Mesendoderm (in vitro differentiated cells): ENCODE data around the gene NSFL1C.

ENCODE experiments used
- DNase-seq: peaks from one replicate; pipeline ENCODE4 v3.0.0; 2013
- H2AK5ac ChIP-seq: 2 replicates; pipeline ENCODE4 v1.6.1; 2013; ENCODE audit warnings: low read length, inconsistent platforms
- H2BK120ac ChIP-seq: 2 replicates; pipeline ENCODE4 v1.6.1; 2013; ENCODE audit warnings: low read depth, mild to moderate bottlenecking, low read length, moderate library complexity, mixed read lengths
- H2BK15ac ChIP-seq: replicated peaks from 2 replicates; pipeline ENCODE4 v1.6.1; 2013; ENCODE audit warnings: low read depth, mild to moderate bottlenecking, moderate library complexity
- H2BK5ac ChIP-seq: 2 replicates; pipeline ENCODE4 v1.6.1; 2013; ENCODE audit warnings: low read length, inconsistent platforms
- H3K18ac ChIP-seq: 2 replicates; pipeline ENCODE4 v1.6.1; 2013; ENCODE audit warnings: mild to moderate bottlenecking, low read length, mixed read lengths
- H3K23ac ChIP-seq: one replicate; pipeline ENCODE4 v1.6.1; 2013; ENCODE audit warnings: low read length
- H3K27ac ChIP-seq: 2 replicates; pipeline ENCODE4 v1.5.1; 2013; ENCODE audit warnings: low read depth, mild to moderate bottlenecking, inconsistent platforms, low read length, moderate library complexity
- H3K27me3 ChIP-seq: 2 replicates; pipeline ENCODE4 v1.6.1; 2013; ENCODE audit warnings: low read length, control low read depth, mild to moderate bottlenecking, inconsistent platforms; ENCODE audit not compliant: insufficient read depth, poor library complexity
- H3K36me3 ChIP-seq: 2 replicates; pipeline ENCODE4 v1.6.1; 2013; ENCODE audit warnings: low read length, inconsistent platforms; ENCODE audit not compliant: control insufficient read depth, insufficient read depth
- H3K4ac ChIP-seq: one replicate; pipeline ENCODE4 v1.6.1; 2013; ENCODE audit warnings: low read depth, mild to moderate bottlenecking, low read length, moderate library complexity
- H3K4me1 ChIP-seq: 2 replicates; pipeline ENCODE4 v1.6.1; 2013; ENCODE audit warnings: low read depth, low read length, inconsistent platforms; ENCODE audit not compliant: control insufficient read depth
- H3K4me2 ChIP-seq: 2 replicates; pipeline ENCODE4 v1.6.1; 2013; ENCODE audit warnings: low read length
- H3K4me3 ChIP-seq: 2 replicates; pipeline ENCODE4 v1.5.1; 2013; ENCODE audit warnings: mild to moderate bottlenecking, low read length
- H3K56ac ChIP-seq: one replicate; pipeline ENCODE4 v1.6.1; 2013; ENCODE audit warnings: low read length
- H3K79me1 ChIP-seq: 2 replicates; pipeline ENCODE4 v1.6.1; 2013; ENCODE audit warnings: low read length, inconsistent platforms
- H3K79me2 ChIP-seq: 2 replicates; pipeline ENCODE4 v1.6.1; 2013; ENCODE audit warnings: mild to moderate bottlenecking, low read length; ENCODE audit not compliant: control insufficient read depth, insufficient read depth
- H3K9ac ChIP-seq: 2 replicates; pipeline ENCODE4 v1.6.1; 2013; ENCODE audit warnings: low read length, inconsistent platforms
- H4K5ac ChIP-seq: one replicate; pipeline ENCODE4 v1.6.1; 2013; ENCODE audit warnings: low read length
- H4K8ac ChIP-seq: one replicate; pipeline ENCODE4 v1.6.1; 2013; ENCODE audit warnings: low read depth, mild to moderate bottlenecking, control low read depth, low read length, moderate library complexity
- WGBS: extraction: QIAGEN DNeasy Blood & Tissue Kit; methylation state at CpG from one replicate; pipeline ENCODE4 v1.1.7; 2013; ENCODE audit warnings: low lambda C conversion rate, missing lambda C conversion rate; ENCODE audit not compliant: insufficient coverage; ENCODE audit errors: extremely low coverage; 5-methylcytosine and 5-hydroxymethylcytosine counted together

Gene NSFL1C

DNA sequence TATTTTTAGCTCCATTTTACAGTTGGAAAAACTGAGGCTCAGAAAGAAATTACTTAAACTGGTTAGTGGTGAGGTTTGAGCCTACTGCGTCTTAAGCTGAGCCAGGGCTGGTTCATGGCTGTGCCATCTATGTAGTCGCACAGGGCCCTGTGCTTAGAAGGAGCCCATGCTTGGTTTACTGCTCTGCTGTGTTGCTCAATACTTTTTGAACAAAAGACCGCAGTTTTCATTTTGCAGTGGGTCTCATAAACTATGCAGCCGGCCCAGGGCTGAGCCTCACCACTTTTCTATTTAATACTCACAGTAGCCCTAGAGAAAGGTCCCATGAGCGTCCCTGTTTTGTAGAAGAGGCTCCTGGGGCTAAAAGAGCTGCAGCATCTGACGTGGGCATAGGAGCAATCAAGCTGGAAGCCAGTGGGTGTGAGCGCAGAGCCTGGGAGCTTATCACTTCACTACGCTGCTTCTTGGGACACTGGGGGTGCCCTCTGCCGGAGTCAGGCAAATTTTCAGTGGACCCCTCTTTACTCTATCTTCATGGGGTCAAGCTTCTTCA is 24.1 kb upstream of the NSFL1C start:
- no peak overlapping the region for H2BK5ac ChIP-seq
- no peaks in the 10 kb centered on the region for H3K79me2 ChIP-seq
- DNase-seq, result no peak
- no peak overlapping the region for H3K4ac ChIP-seq
- no peak overlapping the region for H2AK5ac ChIP-seq
- no peak overlapping the region for H2BK120ac ChIP-seq
- no peak overlapping the region for H4K8ac ChIP-seq
- no peak overlapping the region for H3K4me2 ChIP-seq
- H3K27me3 ChIP-seq, result no peaks in the 10 kb centered on the region
- no peak overlapping the region for H3K4me3 ChIP-seq
- no peaks in the 10 kb centered on the region for H3K79me1 ChIP-seq
- H4K5ac ChIP-seq, result no peak overlapping the region
- H2BK15ac ChIP-seq, result no peak overlapping the region
- no peak overlapping the region for H3K18ac ChIP-seq
- no peaks in the 10 kb centered on the region for H3K4me1 ChIP-seq
- no peak overlapping the region for H3K9ac ChIP-seq
- no CpG with 5 or more reads among the region's 9 CpGs for WGBS
- H3K23ac ChIP-seq, result no peak overlapping the region
- no peak overlapping the region for H3K56ac ChIP-seq
- no peaks in the 10 kb centered on the region for H3K36me3 ChIP-seq
- H3K27ac ChIP-seq, result no peak overlapping the region

DNA sequence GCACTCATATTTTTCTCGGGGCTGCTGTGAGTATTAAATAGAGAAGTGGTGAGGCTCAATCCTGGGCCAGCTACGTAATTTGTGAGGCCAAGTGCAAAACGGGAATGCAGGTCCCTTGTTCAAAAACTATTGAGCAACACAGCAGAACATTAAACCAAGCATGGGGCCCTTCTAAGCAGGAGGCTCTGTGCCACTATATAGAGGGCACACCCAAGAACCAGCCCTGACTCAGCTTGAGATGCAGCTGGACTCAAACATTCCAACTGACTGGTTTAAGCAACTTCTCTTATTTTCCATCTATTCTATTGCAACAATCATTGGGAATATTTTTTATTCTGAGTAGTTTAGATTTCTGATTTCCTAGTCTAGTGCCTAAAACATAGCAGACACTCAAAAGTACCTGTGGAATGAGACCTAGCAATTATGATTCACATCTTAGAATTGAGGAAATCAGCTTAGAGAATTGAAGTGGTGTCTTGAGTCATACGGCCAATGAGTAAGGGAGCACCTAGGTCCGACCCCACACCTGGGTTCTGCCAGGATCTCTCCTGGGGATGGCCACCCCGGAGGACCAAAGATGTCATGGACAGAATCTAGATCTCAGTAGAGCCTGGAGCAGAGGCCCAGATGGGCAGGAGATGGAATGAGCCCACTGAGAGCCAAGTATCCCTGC is 23.3 kb upstream of the NSFL1C start:
- Histone ChIP-seq H2BK15ac (no peak overlapping the region), H3K27me3 (no peaks in the 10 kb centered on the region), H3K23ac (no peak overlapping the region), H4K8ac (no peak overlapping the region), H3K4me1 (no peaks in the 10 kb centered on the region), H3K18ac (no peak overlapping the region), H3K4ac (no peak overlapping the region), H4K5ac (no peak overlapping the region), H3K56ac (no peak overlapping the region), H3K36me3 (no peaks in the 10 kb centered on the region), H2BK5ac (no peak overlapping the region), H3K4me2 (no peak overlapping the region), H3K79me2 (no peaks in the 10 kb centered on the region), H3K9ac (no peak overlapping the region), H3K79me1 (no peaks in the 10 kb centered on the region), H2BK120ac (no peak overlapping the region), H3K27ac (no peak overlapping the region), H3K4me3 (no peak overlapping the region), H2AK5ac (no peak overlapping the region)
- WGBS, result no CpG with 5 or more reads among the region's 6 CpGs
- no peak for DNase-seq

DNA sequence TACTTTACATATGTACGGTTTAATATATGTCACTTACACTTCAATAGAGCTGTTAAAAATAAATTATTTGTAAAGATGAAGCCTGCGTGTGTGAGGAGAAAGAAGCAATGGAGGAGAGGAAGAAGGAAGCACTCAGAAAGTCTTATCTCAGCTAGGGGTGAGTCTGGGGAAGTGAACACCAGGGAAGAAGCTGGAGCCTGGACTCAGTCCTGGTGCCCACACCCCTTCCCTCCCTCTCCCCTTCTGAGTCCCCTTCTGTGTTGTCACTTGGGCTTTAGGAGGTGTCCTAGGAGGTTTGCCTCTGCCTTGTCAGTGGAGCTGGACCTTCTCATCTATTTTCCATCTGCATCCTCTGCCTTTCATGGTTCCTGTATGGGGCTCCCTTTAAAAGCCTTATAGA is 22.7 kb upstream of the NSFL1C start:
- WGBS, result no CpG with 5 or more reads among the region's 2 CpGs
- H3K9ac ChIP-seq, result no peak overlapping the region
- H3K56ac ChIP-seq, result no peak overlapping the region

DNA sequence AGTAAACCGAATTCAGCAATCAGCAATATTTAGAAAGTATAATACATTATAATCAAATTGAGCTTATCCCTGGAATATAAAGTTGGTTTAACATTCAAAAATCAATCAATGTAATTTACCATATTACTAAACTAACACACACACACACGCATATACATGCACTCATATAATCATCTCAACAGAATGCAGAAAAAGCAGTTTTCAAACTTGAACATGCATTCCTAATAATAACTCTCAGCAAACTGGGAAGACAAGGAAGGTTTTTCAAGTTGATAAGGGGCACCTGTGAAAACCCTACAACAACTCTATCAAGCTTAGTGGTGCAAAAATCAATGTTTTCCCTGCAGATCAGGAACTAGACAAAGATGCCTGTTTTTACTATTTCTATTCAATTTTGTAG is 19.9 kb upstream of the NSFL1C start:
- no peak overlapping the region for H3K4ac ChIP-seq
- DNase-seq, result no peak
- H3K27ac ChIP-seq, result no peak overlapping the region
- H4K5ac ChIP-seq, result no peak overlapping the region
- WGBS, result 100% methylated on average over 1 of the region's 2 CpGs
- no peak overlapping the region for H3K9ac ChIP-seq
- no peaks in the 10 kb centered on the region for H3K4me1 ChIP-seq
- H2BK5ac ChIP-seq, result no peak overlapping the region
- no peak overlapping the region for H2BK15ac ChIP-seq
- H2BK120ac ChIP-seq, result no peak overlapping the region
- no peak overlapping the region for H4K8ac ChIP-seq
- no peaks in the 10 kb centered on the region for H3K79me1 ChIP-seq
- no peaks in the 10 kb centered on the region for H3K79me2 ChIP-seq
- H2AK5ac ChIP-seq, result no peak overlapping the region
- H3K23ac ChIP-seq, result no peak overlapping the region
- H3K27me3 ChIP-seq, result no peaks in the 10 kb centered on the region
- no peak overlapping the region for H3K4me3 ChIP-seq
- H3K18ac ChIP-seq, result no peak overlapping the region
- H3K56ac ChIP-seq, result no peak overlapping the region
- no peaks in the 10 kb centered on the region for H3K36me3 ChIP-seq
- H3K4me2 ChIP-seq, result no peak overlapping the region

More for the DNA sequence above, 22.7 kb upstream of the NSFL1C start:
- no peak overlapping the region for H3K23ac ChIP-seq
- H3K4ac ChIP-seq, result no peak overlapping the region
- no peak overlapping the region for H4K8ac ChIP-seq
- DNase-seq, result no peak
- no peak overlapping the region for H3K27ac ChIP-seq
- no peak overlapping the region for H2AK5ac ChIP-seq
- H3K36me3 ChIP-seq, result no peaks in the 10 kb centered on the region
- H2BK5ac ChIP-seq, result no peak overlapping the region
- no peaks in the 10 kb centered on the region for H3K79me1 ChIP-seq
- H3K79me2 ChIP-seq, result no peaks in the 10 kb centered on the region
- no peak overlapping the region for H3K4me2 ChIP-seq
- no peak overlapping the region for H3K18ac ChIP-seq
- H3K27me3 ChIP-seq, result no peaks in the 10 kb centered on the region
- no peaks in the 10 kb centered on the region for H3K4me1 ChIP-seq
- no peak overlapping the region for H2BK120ac ChIP-seq
- H4K5ac ChIP-seq, result no peak overlapping the region
- no peak overlapping the region for H3K4me3 ChIP-seq
- no peak overlapping the region for H2BK15ac ChIP-seq

DNA sequence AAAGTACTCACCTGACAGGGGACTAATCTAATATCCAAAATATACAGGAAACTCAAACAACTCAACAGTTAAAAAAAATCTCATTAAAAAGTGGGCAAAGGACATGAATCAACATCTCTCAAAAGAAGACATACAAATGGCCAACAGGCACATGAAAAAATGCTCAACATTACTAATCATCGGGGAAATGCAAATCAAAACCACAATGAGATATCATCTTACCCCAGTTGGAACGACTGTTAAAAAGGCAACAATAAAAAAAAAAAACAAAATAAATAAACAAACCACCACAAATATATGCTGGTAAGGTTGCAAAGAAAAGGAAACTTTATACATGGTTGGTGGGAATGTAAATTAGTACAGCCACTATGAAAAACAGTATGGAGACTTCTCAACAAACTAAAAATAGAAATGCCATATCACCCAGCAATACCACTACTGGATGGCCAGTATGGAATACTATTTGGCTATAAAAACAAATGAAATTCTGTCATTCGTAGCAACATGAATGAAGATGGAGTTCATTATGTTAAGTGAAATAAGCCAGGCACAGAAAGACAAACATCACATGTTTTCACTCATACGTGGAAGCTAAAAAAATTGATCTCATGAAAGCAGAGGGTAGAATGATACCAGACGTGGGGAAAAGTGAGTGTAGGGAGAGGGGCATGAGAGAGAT is 17.9 kb upstream of the NSFL1C start:
- no peak overlapping the region for H3K18ac ChIP-seq
- WGBS, result no CpG with 5 or more reads among the region's 5 CpGs

More for the DNA sequence above, 17.9 kb upstream of the NSFL1C start:
- Histone ChIP-seq H3K79me2 (no peaks in the 10 kb centered on the region), H4K8ac (no peak overlapping the region), H3K79me1 (no peaks in the 10 kb centered on the region), H3K4ac (no peak overlapping the region), H3K4me3 (no peak overlapping the region), H4K5ac (no peak overlapping the region), H3K27ac (no peak overlapping the region), H2BK120ac (no peak overlapping the region), H3K56ac (no peak overlapping the region), H3K23ac (no peak overlapping the region), H3K4me1 (no peaks in the 10 kb centered on the region), H2BK15ac (no peak overlapping the region), H2AK5ac (no peak overlapping the region), H2BK5ac (no peak overlapping the region), H3K4me2 (no peak overlapping the region), H3K9ac (no peak overlapping the region), H3K36me3 (no peaks in the 10 kb centered on the region), H3K27me3 (no peaks in the 10 kb centered on the region)
- no peak for DNase-seq
